Activated T-cell treated with anti-CD3 and anti-CD28 coated beads, Interleukin-2, amount 50 U/mL, for 24 hours (primary cell): ENCODE data around the gene TMEM151B.
"Not testable (repeated sequence)": the region's sequence is repeated elsewhere in the genome, so short reads cannot be mapped to it uniquely, and the experiment has no call there.

Experiments
- DNase-seq: peaks from one replicate; pipeline ENCODE4 v3.0.0-alpha.2; 2020
- H3K27ac Mint-ChIP-seq: 2 replicates; pipeline ENCODE4 v1.8.0; 2020; ENCODE audit warnings: mild to moderate bottlenecking, mixed read lengths
- H3K27me3 Mint-ChIP-seq: 2 replicates; pipeline ENCODE4 v1.8.0; 2020; ENCODE audit warnings: mixed read lengths
- H3K36me3 Mint-ChIP-seq: 2 replicates; pipeline ENCODE4 v1.8.0; 2020; ENCODE audit warnings: low read depth, mixed read lengths
- H3K4me1 Mint-ChIP-seq: 2 replicates; pipeline ENCODE4 v1.8.0; 2020; ENCODE audit warnings: low read depth, mixed read lengths
- H3K4me3 Mint-ChIP-seq: 2 replicates; pipeline ENCODE4 v1.8.0; 2020; ENCODE audit warnings: mild to moderate bottlenecking, moderate library complexity, mixed read lengths
- H3K9me3 Mint-ChIP-seq: 2 replicates; pipeline ENCODE4 v1.8.0; 2020; ENCODE audit warnings: mixed read lengths

TMEM151B gene

GRCh38 chr6:44317136-44317631 lies 46.9 kb downstream of the TMEM151B start:
- H3K9me3 Mint-ChIP-seq, H3K27ac Mint-ChIP-seq, H3K4me1 Mint-ChIP-seq, H3K36me3 Mint-ChIP-seq, H3K4me3 Mint-ChIP-seq, DNase-seq: not testable (repeated sequence)
- H3K27me3 Mint-ChIP-seq: peaks cover 27% of the 10 kb centered on the region

DNA sequence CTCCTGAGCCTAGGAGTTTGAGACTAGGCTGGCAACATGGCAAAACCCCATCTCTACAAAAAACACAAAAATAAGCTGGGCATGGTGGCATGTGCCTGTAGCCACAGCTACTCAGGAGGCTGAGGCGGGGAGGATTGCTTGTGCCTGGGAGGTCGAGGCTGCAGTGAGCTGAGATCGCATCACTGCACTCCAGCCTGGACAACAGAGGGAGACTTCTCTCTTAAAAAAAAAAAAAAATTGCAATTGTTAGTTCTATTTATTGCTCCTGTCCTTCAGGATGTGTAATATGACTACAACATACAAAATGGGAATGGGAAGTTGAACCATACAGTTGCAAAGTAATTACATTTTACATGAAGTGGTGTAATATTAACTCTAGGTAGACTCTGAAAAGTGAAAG lies 51.0 kb downstream of the TMEM151B start:
- peaks cover 31% of the 10 kb centered on the region for H3K27me3 Mint-ChIP-seq
- H3K27ac Mint-ChIP-seq: no peak overlapping the region
- DNase-seq: no peak
- H3K4me1 Mint-ChIP-seq: no peaks in the 10 kb centered on the region
- H3K9me3 Mint-ChIP-seq: no peaks in the 10 kb centered on the region
- no peak overlapping the region for H3K4me3 Mint-ChIP-seq
- no peaks in the 10 kb centered on the region for H3K36me3 Mint-ChIP-seq

GRCh38 chr6:44327096-44327495 lies 56.8 kb downstream of the TMEM151B start:
- Mint-ChIP-seq H3K27me3 (peaks cover 25% of the 10 kb centered on the region), H3K4me3 (no peak overlapping the region), H3K36me3 (no peaks in the 10 kb centered on the region), H3K4me1 (no peaks in the 10 kb centered on the region), H3K9me3 (no peaks in the 10 kb centered on the region), H3K27ac (no peak overlapping the region)
- DNase-seq: no peak

DNA sequence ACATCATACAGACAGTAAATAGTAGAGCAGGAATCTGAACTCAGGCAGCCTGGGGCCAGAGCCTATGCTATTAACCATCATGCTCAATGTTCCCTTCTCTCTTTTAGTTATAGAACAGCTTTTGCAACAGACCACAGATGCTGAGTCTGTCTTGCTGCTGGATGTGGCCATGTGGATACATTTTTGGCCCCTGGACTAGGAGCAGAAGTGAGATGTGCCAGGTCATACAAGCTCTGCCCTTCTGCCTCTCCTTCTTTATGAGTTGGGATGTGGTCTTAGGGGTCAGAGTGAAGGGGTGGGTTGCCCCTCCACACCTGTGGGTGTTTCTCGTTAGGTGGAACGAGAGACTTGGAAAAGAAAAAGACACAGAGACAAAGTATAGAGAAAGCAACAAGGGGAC lies 57.5 kb downstream of the TMEM151B start:
- Mint-ChIP-seq H3K9me3 (no peaks in the 10 kb centered on the region), H3K27ac (no peak overlapping the region), H3K4me3 (no peak overlapping the region), H3K4me1 (no peaks in the 10 kb centered on the region), H3K36me3 (no peaks in the 10 kb centered on the region), H3K27me3 (peaks cover 24% of the 10 kb centered on the region)
- no peak for DNase-seq

- peaks cover 24% of the 10 kb centered on the region for H3K27me3 Mint-ChIP-seq
- not testable (repeated sequence) for H3K27ac Mint-ChIP-seq, H3K4me3 Mint-ChIP-seq, H3K4me1 Mint-ChIP-seq, DNase-seq, H3K36me3 Mint-ChIP-seq, H3K9me3 Mint-ChIP-seq
Measured at GRCh38 chr6:44328203-44328602, 58.0 kb downstream of the TMEM151B start.

DNA sequence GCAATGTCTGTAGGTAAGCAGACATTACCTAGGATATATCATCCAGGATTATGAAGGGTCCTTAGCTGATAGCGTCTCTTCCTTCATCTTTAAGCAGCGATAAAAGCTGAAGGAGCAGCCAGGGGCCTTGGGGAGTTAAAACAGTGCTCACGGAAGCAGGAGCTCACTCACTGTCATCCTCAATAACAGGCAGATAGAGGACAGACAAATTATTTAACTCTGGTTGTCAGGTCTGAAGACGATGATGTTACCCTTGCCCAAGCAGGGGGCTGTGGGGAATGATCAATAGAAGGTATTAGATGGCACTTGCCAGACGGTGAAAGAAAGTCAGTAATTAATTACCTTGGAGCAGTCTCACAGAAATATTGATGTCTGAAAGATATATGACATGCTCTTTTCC lies 59.6 kb downstream of the TMEM151B start:
- Mint-ChIP-seq H3K27me3 (peaks cover 24% of the 10 kb centered on the region), H3K36me3 (no peaks in the 10 kb centered on the region), H3K4me3 (no peak overlapping the region), H3K27ac (no peak overlapping the region), H3K9me3 (no peaks in the 10 kb centered on the region), H3K4me1 (no peaks in the 10 kb centered on the region)
- DNase-seq: no peak

DNA sequence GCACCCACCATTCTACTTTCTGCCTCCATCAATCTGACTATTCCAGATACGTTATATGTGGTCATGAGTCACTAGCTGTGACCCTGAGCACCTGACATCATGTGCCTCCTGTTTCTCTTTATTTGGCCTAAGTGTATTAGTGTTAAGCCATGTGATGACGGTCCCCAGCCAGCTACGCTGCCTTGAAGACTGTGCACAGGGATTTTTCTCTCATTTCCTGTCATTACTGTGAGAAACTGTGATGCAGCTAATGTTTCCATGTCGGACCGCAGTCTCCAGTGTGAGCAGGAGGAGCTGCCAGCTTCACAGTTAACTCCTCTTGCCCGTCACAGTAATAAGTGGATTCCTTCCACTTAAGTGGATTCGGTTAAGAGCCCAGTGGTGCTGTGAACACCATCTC lies 62.3 kb downstream of the TMEM151B start:
- Mint-ChIP-seq H3K36me3 (no peaks in the 10 kb centered on the region), H3K9me3 (no peaks in the 10 kb centered on the region), H3K27me3 (peaks cover 24% of the 10 kb centered on the region), H3K27ac (no peak overlapping the region), H3K4me3 (no peak overlapping the region), H3K4me1 (no peaks in the 10 kb centered on the region)
- no peak for DNase-seq

- no peak for DNase-seq
- no peak overlapping the region for H3K27ac Mint-ChIP-seq
- no peak overlapping the region for H3K4me3 Mint-ChIP-seq
- H3K4me1 Mint-ChIP-seq: no peaks in the 10 kb centered on the region
- H3K36me3 Mint-ChIP-seq: no peaks in the 10 kb centered on the region
- H3K27me3 Mint-ChIP-seq: peaks cover 19% of the 10 kb centered on the region
- no peaks in the 10 kb centered on the region for H3K9me3 Mint-ChIP-seq
Measured at GRCh38 chr6:44333273-44333919, 63.1 kb downstream of the TMEM151B start.

DNA sequence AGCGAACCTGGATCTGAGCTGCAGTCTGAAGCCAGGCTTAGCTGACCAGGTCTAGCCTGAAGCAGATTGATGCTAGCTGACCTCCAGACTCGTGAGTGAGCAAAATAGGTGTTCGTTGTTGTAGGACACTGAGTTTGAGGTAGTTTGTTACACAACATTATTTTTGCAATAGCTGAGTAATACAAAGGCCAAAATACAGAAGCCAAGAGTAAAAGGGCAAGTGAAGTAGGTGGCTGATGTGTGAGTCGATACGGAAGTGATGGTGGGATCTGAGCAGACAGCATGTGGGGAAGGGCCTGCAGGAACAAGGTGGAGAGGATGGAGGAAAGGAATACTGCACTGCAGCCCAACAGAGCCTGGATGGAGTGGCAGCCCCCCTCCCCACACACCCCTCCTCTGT lies 63.7 kb downstream of the TMEM151B start:
- no peak for DNase-seq
- no peak overlapping the region for H3K27ac Mint-ChIP-seq

GRCh38 chr6:44335631-44336030 lies 65.4 kb downstream of the TMEM151B start:
- Mint-ChIP-seq H3K4me1 (peaks cover 4% of the 10 kb centered on the region), H3K27me3 (peaks cover 5% of the 10 kb centered on the region), H3K36me3 (no peaks in the 10 kb centered on the region), H3K27ac (no peak overlapping the region), H3K9me3 (no peaks in the 10 kb centered on the region), H3K4me3 (no peak overlapping the region)
- no peak for DNase-seq

More for the DNA sequence above, 63.7 kb downstream of the TMEM151B start:
- Mint-ChIP-seq H3K9me3 (no peaks in the 10 kb centered on the region), H3K4me1 (no peaks in the 10 kb centered on the region), H3K36me3 (no peaks in the 10 kb centered on the region), H3K27me3 (peaks cover 14% of the 10 kb centered on the region), H3K4me3 (no peak overlapping the region)

GRCh38 chr6:44338228-44339122 lies 68.2 kb downstream of the TMEM151B start:
- Mint-ChIP-seq H3K36me3 (no peaks in the 10 kb centered on the region), H3K27ac (no peak overlapping the region), H3K4me3 (no peak overlapping the region), H3K27me3 (peaks cover 26% of the 10 kb centered on the region), H3K9me3 (no peaks in the 10 kb centered on the region), H3K4me1 (peaks cover 6% of the 10 kb centered on the region)
- peak; percentile 76 for DNase-seq

DNA sequence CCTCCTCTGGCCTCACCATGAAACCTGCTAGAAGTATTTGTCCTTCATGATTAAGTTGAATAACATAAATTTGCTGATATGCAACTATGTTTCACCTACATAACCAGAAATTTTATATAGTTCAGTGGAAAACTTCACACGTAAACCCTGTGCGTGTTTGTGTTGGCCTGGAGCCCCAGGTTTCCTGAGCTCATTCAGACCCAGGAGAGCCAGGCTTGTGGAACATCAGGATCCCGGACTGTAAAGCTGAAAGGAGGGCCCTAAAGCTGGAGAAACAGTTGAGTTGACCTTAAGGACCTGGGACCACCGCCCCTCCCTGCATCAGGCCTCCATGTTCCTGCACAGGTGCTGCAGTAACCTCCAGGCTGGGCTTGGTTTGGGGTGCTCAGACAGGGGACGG lies 69.1 kb downstream of the TMEM151B start:
- no peak overlapping the region for H3K27ac Mint-ChIP-seq
- no peak overlapping the region for H3K4me3 Mint-ChIP-seq

DNA sequence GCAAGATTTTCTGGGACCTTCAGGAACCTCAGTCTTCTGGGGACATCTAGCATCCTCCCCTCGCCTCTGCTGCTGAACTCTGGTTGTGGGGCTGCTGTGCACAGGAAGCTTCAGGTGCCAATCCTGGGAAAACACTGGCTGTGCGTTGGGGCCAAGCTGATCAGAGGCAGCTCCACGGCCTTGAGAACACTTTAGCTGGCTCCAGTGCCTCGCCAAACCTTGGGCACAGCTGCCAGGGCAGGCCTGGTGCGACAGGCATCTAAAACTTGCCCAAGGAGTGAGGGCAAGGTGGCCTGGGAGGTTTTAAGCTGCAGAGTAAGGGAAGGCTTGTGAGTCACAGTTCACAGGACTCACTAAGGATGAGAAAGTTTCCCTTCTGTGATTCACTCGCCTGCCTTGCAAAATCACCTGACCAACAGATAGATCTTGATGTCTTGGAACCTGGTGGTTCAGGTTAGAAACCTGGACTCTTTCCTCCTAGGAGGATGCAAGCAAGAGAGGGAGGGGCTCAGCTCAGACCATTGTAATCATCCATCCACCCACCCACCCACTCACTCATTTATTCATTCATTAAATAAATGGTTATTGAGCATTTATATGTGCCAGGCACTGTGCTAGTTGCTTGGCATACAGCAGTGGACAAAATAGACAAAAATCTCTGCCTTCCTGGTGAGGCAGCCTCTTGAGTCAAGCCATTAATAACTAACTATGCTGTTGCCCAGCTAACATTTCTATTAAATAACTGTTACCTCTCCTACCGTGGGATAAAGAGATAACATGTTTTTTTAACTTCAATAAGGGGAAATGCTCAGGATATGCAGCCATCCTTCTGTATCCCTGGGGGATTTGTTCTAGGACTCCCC lies 69.7 kb downstream of the TMEM151B start:
- H3K27ac Mint-ChIP-seq: no peak overlapping the region
- H3K9me3 Mint-ChIP-seq: no peaks in the 10 kb centered on the region
- peaks cover 41% of the 10 kb centered on the region for H3K27me3 Mint-ChIP-seq
- H3K4me3 Mint-ChIP-seq: no peak overlapping the region
- DNase-seq: no peak
- peaks cover 6% of the 10 kb centered on the region for H3K4me1 Mint-ChIP-seq
- H3K36me3 Mint-ChIP-seq: no peaks in the 10 kb centered on the region

More for the DNA sequence above, 69.1 kb downstream of the TMEM151B start:
- DNase-seq: no peak
- Mint-ChIP-seq H3K27me3 (peaks cover 34% of the 10 kb centered on the region), H3K36me3 (no peaks in the 10 kb centered on the region), H3K9me3 (no peaks in the 10 kb centered on the region), H3K4me1 (peaks cover 6% of the 10 kb centered on the region)

DNA sequence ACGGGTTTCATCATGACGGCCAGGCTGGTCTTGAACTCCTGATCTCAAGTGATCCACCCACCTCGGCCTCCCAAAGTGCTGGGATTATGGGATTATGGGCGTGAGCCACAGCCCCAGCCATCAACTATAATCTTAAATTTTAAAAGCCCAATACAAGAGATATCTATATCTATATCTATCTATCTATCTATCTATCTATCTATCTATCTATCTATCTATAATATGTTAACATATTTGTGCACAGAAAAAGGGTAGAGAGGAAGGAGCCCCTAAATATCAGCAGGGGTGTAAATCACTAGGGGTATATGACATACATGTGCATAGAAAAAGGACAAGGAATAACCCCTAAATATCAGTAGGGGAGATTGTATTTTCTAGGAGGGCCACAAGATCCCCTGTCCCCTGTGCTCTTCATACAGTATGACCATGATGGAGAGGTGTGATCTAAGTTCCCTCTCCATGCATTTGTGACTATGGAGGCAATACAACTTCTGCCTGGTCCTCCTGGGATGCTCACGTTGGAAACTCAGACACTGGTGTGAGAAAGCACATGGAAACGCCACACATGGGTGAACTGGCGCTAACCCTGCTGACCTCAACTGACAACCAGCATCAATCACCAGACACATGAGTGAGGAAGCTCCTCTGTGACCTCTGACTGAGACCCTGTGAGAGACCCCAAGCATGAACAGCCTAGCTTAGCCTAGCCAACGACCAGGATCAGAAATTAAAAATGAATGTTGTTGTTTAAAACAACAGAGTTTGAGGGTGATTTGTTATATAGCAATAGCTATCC lies 71.0 kb downstream of the TMEM151B start:
- Mint-ChIP-seq H3K27me3 (peaks cover 52% of the 10 kb centered on the region), H3K27ac (no peak overlapping the region), H3K4me1 (peaks cover 6% of the 10 kb centered on the region), H3K4me3 (no peak overlapping the region), H3K36me3 (no peaks in the 10 kb centered on the region), H3K9me3 (no peaks in the 10 kb centered on the region)
- DNase-seq: no peak
